ENCODE measurements around the gene NCOA5. TPM values are rescaled to one million over a fixed set of nuclear protein-coding genes. Genes with fewer than 3 reads are reported as not detected.

The NCOA5 gene
- total RNA-seq, 3 donors from 2014 or later (not counting 1 experiment from before 2014, with no cell fraction given) = 8.8 to 18.4 (median 18.0) TPM

GRCh38 chr20:46050444-46050843, 39.3 kb downstream of the NCOA5 start:
- H3K4me1 Mint-ChIP-seq = no peaks in the 10 kb centered on the region
- no peaks in the 10 kb centered on the region for H3K36me3 Mint-ChIP-seq
- peaks cover 27 to 45% of the 10 kb centered on the region in 2 donors for H3K27me3 Mint-ChIP-seq (ENCODE audit: low read depth in 2 of 2)
- ATAC-seq (no peak), DNase-seq (no peak)
- H3K4me3 ChIP-seq (ENCODE audit: low read length) = no peak overlapping the region
- 69% methylated on average over 10 of the region's 10 CpGs for WGBS (ENCODE audit: insufficient coverage)
- H3K27me3 ChIP-seq (ENCODE audit: control insufficient read depth, insufficient read depth, low read length) = peaks cover 3% of the 10 kb centered on the region
- no peaks in the 10 kb centered on the region for H3K9me3 ChIP-seq (ENCODE audit: control insufficient read depth, insufficient read depth, low read length)
- intact Hi-C loops (cut with micrococcal nuclease) = no loop called here
- no peak overlapping the region for H3K27ac Mint-ChIP-seq
- H3K36me3 ChIP-seq (ENCODE audit: control insufficient read depth, insufficient read depth, low read length) = no peaks in the 10 kb centered on the region
- no peak overlapping the region for H3K27ac ChIP-seq (ENCODE audit: low read length)
- TF ChIP-seq CTCF (IDR thresholded peaks at IDR 0.05) = no peak
- no peak overlapping the region for H3K4me3 Mint-ChIP-seq
- H3K4me1 ChIP-seq (ENCODE audit: control insufficient read depth, insufficient read depth, low read length) = no peaks in the 10 kb centered on the region
- H3K9me3 Mint-ChIP-seq = no peaks in the 10 kb centered on the region

GRCh38 chr20:46049815-46050214, 39.9 kb downstream of the NCOA5 start:
- H3K4me3 ChIP-seq (ENCODE audit: low read length) = no peak overlapping the region
- no peaks in the 10 kb centered on the region for H3K9me3 ChIP-seq (ENCODE audit: control insufficient read depth, insufficient read depth, low read length)
- H3K27ac Mint-ChIP-seq = no peak overlapping the region
- no peak overlapping the region for H3K4me3 Mint-ChIP-seq
- ATAC-seq (no peak), DNase-seq (no peak)
- H3K36me3 ChIP-seq (ENCODE audit: control insufficient read depth, insufficient read depth, low read length) = no peaks in the 10 kb centered on the region
- intact Hi-C loops (cut with micrococcal nuclease) = no loop called here
- H3K9me3 Mint-ChIP-seq = no peaks in the 10 kb centered on the region
- peaks cover 3% of the 10 kb centered on the region for H3K27me3 ChIP-seq (ENCODE audit: control insufficient read depth, insufficient read depth, low read length)
- H3K4me1 ChIP-seq (ENCODE audit: control insufficient read depth, insufficient read depth, low read length) = no peaks in the 10 kb centered on the region
- peaks cover 23 to 40% of the 10 kb centered on the region in 2 donors for H3K27me3 Mint-ChIP-seq (ENCODE audit: low read depth in 2 of 2)
- no peak overlapping the region for H3K27ac ChIP-seq (ENCODE audit: low read length)
- no peaks in the 10 kb centered on the region for H3K4me1 Mint-ChIP-seq
- TF ChIP-seq CTCF (IDR thresholded peaks at IDR 0.05) = no peak
- H3K36me3 Mint-ChIP-seq = no peaks in the 10 kb centered on the region

- Histone ChIP-seq H3K4me3 (ENCODE audit: low read length) (no peak overlapping the region), H3K27me3 (ENCODE audit: control insufficient read depth, insufficient read depth, low read length) (peaks cover 3% of the 10 kb centered on the region), H3K36me3 (ENCODE audit: control insufficient read depth, insufficient read depth, low read length) (no peaks in the 10 kb centered on the region), H3K4me1 (ENCODE audit: control insufficient read depth, insufficient read depth, low read length) (no peaks in the 10 kb centered on the region), H3K27ac (ENCODE audit: low read length) (no peak overlapping the region), H3K9me3 (ENCODE audit: control insufficient read depth, insufficient read depth, low read length) (no peaks in the 10 kb centered on the region)
- 89% methylated on average over 4 of the region's 4 CpGs for WGBS (ENCODE audit: insufficient coverage)
- intact Hi-C loops (cut with micrococcal nuclease) = no loop called here
- Mint-ChIP-seq H3K36me3 (no peaks in the 10 kb centered on the region), H3K9me3 (no peaks in the 10 kb centered on the region), H3K4me1 (no peaks in the 10 kb centered on the region), H3K27ac (no peak overlapping the region), H3K27me3 (ENCODE audit: low read depth in 2 of 2) (peaks cover 23 to 42% of the 10 kb centered on the region in 2 donors), H3K4me3 (no peak overlapping the region)
- no peak for ATAC-seq
- DNase-seq = no peak
- no peak for TF ChIP-seq CTCF (IDR thresholded peaks at IDR 0.05)
Observed at GRCh38 chr20:46049190-46049589, 40.6 kb downstream of the NCOA5 start.

- Histone ChIP-seq H3K4me3 (ENCODE audit: low read length) (no peak overlapping the region), H3K36me3 (ENCODE audit: control insufficient read depth, insufficient read depth, low read length) (no peaks in the 10 kb centered on the region), H3K9me3 (ENCODE audit: control insufficient read depth, insufficient read depth, low read length) (no peaks in the 10 kb centered on the region), H3K27ac (ENCODE audit: low read length) (no peak overlapping the region), H3K4me1 (ENCODE audit: control insufficient read depth, insufficient read depth, low read length) (no peaks in the 10 kb centered on the region), H3K27me3 (ENCODE audit: control insufficient read depth, insufficient read depth, low read length) (peaks cover 3% of the 10 kb centered on the region)
- no peak for DNase-seq
- H3K27ac Mint-ChIP-seq = no peak overlapping the region
- intact Hi-C loops (cut with micrococcal nuclease) = no loop called here
- H3K4me1 Mint-ChIP-seq = no peaks in the 10 kb centered on the region
- no peaks in the 10 kb centered on the region for H3K9me3 Mint-ChIP-seq
- H3K27me3 Mint-ChIP-seq (ENCODE audit: low read depth in 2 of 2) = peaks cover 31 to 47% of the 10 kb centered on the region in 2 donors
- WGBS (ENCODE audit: insufficient coverage) = 69% methylated on average over 8 of the region's 8 CpGs
- no peak overlapping the region for H3K4me3 Mint-ChIP-seq
- TF ChIP-seq CTCF (IDR thresholded peaks at IDR 0.05) = no peak
- ATAC-seq = no peak
- no peaks in the 10 kb centered on the region for H3K36me3 Mint-ChIP-seq
Observed at GRCh38 chr20:46047821-46048220, 41.9 kb downstream of the NCOA5 start.
